ENCODE measurements around the gene PPP2R5E.

Gene PPP2R5E

GRCh38 chr14:63432888-63433552 lies 110.2 kb downstream of the PPP2R5E start:
- DNase-seq (ENCODE audit: low read depth in 2 of 2) = no peak

- no peak for DNase-seq (ENCODE audit: low read depth in 2 of 2)
Observed at GRCh38 chr14:63432228-63432627, 110.9 kb downstream of the PPP2R5E start.

GRCh38 chr14:63431466-63431865 lies 111.7 kb downstream of the PPP2R5E start:
- no peak for DNase-seq (ENCODE audit: low read depth in 2 of 2)

DNA sequence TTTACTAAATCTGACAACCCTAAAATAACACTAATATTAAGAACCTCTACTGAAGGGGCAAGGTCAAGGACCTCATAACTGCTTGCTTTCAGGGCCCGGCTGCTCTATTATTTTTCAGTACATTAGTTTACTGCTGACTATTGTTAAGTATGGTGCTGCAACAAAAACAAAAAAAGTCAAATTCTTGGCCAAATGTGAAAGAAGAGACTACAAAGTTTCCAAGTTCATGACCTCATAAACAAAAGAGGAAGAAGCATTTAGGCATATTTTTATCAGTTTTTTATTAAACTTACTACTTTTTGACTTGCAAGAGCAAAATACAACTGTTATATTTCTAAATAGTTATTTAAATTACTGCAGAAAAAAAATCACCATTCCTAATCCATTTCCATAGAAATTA lies 114.7 kb downstream of the PPP2R5E start:
- no peak for DNase-seq (ENCODE audit: low read depth in 2 of 2)

DNA sequence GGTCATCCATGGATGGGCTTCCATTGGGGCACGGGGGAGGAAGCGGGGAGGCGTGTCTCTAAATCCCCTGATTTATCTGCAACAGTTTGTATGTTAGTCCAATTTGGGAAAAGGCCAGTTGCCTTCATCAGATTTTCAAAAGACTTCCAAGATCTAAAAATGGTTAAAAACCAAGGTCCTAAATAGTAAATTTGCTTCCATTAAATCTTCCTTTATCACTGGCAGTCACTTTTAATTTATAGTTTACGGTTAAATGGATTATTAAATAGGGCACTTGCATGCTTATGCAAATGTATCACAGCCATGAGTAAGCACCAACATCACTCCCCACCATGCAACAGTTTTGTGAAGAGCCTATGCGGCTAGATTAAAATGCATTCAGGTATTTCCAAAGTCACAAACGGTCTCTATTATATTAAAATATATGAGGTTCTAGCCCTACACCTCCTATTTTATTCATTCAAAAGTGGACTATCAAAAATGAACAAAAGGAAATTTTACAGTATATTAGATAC lies 116.3 kb downstream of the PPP2R5E start:
- DNase-seq (ENCODE audit: low read depth in 2 of 2) = no peak

- DNase-seq (ENCODE audit: low read depth in 2 of 2) = no peak
Observed at GRCh38 chr14:63423889-63424288, 119.3 kb downstream of the PPP2R5E start.

GRCh38 chr14:63423381-63423780 lies 119.8 kb downstream of the PPP2R5E start:
- DNase-seq (ENCODE audit: low read depth in 2 of 2) = no peak

- no peak for DNase-seq (ENCODE audit: low read depth in 2 of 2)
Observed at GRCh38 chr14:63421919-63422318, 121.3 kb downstream of the PPP2R5E start.

DNA sequence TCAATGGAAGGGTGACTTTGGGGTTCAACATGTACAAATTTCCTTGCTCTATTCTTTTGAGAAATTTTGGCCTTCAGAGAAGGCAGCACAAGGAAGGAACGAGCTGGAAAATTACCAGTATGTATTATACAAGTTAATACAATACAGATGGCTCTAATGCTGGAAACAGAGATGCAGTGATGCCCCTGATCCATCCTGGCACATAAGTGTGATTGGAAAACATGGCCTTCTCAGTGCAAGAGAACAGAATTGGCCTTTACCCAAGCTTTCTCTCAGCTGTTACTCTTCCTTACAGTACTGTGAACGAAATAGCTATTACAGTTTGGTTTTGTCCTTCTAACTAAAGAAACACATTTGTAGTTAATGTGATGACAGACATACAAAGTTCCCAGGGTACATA lies 122.0 kb downstream of the PPP2R5E start:
- no peak for DNase-seq (ENCODE audit: low read depth in 2 of 2)

DNA sequence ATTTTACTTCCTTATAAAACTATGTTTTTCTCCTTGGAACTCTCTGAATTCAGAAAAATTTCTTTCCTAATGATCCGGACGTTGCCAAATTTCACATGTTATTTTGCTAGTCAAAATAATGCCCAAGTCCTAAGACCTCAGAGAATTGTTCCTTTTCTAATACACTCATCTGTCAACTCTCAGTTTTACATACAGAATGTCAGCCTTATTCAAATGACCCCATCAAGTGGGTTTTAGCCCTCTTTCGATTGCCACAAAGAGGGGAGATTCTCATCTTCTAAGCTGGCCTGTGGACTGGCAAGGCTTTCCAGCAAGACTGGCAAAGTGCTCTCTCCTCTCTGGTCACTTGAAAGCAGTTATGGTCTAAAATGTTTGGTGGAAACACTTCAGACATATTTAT lies 125.2 kb downstream of the PPP2R5E start:
- DNase-seq (ENCODE audit: low read depth in 2 of 2) = no peak

DNA sequence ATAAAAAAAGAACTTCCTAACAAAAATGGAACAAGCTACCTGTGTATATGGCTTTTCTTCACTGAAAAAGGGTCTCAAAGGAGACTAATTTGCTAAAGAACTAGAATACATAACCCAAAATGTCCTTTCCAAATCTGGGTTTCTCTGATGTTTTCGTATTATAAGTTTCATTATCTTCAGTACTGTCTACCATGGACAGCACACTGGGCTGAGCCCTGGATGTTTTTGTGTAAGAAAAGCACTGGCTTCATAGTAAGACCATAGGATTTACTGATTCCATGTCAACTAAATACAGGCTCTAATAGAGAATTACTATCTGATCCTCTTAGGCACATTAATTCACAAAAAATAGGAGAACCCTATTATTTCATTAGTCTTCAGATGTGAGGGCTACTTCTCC lies 130.2 kb downstream of the PPP2R5E start:
- no peak for DNase-seq (ENCODE audit: low read depth in 2 of 2)

GRCh38 chr14:63406333-63406732 lies 136.8 kb downstream of the PPP2R5E start:
- no peak for DNase-seq (ENCODE audit: low read depth in 2 of 2)

DNA sequence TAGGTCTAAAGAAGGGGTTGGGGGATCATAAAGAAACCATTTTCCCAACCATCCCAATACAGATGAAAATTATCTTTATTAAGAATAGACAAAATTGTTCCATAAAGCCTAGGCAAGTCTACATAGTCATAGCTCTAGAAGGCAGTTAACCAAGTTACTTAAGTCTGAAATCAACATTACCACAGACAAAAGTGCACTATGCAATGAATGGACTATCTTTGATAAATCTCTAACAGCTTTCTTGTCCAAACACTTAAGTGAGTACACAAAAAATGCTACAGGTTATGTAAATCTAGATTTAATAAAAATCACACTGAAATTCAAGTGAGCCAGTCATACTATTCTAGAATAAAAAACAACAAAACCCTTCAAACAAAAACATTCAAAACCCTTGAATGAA lies 137.5 kb downstream of the PPP2R5E start:
- no peak for DNase-seq (ENCODE audit: low read depth in 2 of 2)

- DNase-seq (ENCODE audit: low read depth in 2 of 2) = no peak
Observed at GRCh38 chr14:63404906-63405305, 138.3 kb downstream of the PPP2R5E start.

GRCh38 chr14:63401646-63402045 lies 141.5 kb downstream of the PPP2R5E start:
- DNase-seq (ENCODE audit: low read depth in 2 of 2) = no peak

GRCh38 chr14:63398952-63399351 lies 144.2 kb downstream of the PPP2R5E start:
- no peak for DNase-seq (ENCODE audit: low read depth in 2 of 2)

DNA sequence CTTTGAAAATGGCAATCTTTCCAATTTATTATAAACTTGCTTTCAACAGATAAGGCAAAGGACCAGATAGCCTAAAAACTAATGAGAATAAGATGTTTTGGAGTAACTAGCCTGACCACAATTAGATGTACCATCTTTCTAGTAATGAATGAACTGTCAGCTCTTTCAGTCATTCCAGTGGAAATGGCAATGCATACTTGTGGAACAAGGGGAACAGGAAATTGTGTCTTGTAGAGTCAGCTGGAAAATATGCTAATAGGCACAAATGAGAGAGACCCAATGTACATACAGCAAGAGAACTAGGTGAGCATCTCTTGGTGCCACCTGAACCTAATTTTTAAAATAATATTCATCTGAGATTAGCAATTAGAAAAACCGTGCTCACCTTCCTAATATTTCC lies 148.3 kb downstream of the PPP2R5E start:
- DNase-seq (ENCODE audit: low read depth in 2 of 2) = peak; percentile 22 to 28

DNA sequence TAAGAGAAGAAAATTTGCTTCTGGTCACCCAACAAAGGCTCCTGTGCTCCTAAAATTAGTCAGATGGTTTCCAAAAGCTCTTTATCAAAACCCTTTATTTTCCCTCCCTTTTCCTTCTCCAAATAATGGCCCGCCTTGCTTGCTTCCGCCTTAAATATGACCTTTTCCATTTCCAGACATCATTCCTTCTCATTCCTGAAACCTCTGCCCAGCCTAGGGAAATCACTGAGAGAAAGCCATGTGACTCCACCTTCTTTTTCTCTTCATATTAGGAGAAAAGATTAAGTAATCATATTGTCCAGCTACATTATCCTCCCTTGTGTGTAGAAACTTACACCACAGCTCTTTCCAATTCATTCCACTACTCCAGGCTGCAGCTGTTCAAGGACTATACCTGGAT lies 148.7 kb downstream of the PPP2R5E start:
- DNase-seq (ENCODE audit: low read depth in 2 of 2) = no peak

DNA sequence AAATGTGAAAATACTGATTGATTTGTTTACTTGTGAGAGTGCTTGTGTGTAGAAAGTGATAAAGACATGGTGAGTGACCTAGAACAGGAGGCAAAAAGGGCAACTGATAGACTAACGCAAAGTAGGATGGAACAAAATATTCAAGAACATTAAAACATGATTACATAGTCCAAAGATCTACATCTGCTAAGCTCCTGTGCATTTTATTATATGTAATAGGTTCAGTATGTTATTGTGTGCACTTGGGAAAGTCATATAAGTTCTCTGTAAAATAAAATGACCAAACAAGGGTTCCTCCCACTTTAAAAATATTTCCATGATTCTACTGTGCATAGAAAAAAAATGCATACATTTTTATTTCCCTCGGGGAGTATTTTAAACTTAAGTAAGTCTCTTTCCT lies 150.2 kb downstream of the PPP2R5E start:
- DNase-seq (ENCODE audit: low read depth in 2 of 2) = no peak

- no peak for DNase-seq (ENCODE audit: low read depth in 2 of 2)
Observed at GRCh38 chr14:63392236-63392635, 150.9 kb downstream of the PPP2R5E start.

DNA sequence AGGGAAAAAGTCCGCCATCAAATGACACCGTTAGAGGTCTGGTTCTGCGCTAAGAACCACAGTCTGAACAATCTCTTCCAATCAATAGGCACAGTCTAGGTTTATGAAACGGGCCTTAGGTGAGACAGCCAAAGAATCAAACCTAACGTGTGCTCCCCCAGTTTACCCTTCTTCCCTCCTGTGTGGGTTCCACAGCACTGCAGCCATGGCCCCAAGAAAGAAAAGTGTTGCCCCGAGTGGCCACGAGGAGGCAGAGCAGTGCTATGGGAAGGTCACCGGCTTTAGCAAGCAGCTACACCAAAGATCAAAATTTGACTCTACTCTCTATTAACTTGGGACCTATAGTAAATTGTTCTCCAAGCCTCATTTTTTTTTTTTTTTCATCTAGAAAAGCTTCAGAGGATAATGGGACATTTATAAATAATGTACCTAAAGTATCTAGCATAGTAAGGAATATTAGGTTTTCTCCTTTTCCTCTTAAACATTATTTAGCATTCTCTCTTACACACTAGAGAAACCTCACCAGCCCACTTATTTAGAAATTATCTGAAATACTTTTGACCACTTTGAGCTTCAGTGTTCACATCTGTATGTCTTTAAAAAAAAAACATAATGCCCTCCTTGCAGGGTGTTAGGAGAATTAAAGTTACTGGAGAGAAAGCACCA lies 154.3 kb downstream of the PPP2R5E start:
- peak; percentile 12 to 17 for DNase-seq (ENCODE audit: low read depth in 2 of 2)

DNA sequence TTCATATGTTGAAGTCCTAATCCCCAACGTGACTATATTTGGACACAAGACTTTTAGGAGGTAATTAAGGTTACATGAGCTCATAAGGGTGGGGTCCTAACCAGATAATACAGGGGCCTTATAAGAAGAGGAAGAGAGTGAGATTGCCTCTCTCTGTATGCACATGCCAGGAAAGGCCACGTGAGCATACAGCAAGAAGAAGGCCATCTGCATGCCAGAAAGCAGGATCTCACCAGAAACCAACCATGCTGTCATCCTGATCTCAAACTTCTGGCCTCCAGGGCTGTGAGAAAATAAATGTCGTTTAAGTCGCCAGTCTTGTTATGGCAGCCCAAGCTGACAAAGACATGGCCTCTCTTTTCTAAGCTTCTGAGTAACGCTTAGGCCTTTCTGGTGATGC lies 155.5 kb downstream of the PPP2R5E start:
- no peak for DNase-seq (ENCODE audit: low read depth in 2 of 2)

DNA sequence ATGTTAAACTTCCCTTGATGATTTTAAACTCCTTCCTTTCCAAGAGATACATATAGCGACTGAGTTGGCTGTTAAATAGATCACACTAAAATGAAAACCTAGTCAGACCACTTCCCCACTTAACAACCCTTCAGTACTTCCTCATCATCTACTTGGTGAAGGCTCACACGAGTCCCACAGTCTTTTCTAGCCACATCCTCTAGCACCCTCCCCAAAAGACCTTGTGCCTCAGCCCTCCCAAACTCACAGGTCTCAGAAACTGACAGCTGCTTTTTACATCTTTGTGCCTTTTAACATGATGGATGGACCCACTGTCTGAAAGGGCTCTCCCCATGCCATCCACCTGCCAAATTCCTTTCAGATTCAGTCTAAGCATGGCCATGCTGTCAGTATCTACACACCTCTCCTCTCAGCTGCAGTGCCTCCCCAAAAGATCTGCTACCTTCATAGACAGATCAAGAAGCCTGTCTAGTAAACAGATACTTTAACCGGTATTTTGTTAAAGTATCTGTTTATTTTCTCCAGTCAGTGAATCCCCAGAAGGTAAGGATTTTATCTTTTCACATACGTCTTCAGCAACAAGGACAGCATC lies 159.3 kb downstream of the PPP2R5E start:
- no peak for DNase-seq (ENCODE audit: low read depth in 2 of 2)

Measured in fibroblast of skin of left quadriceps (primary cell).